Measurements from ENCODE around the gene TSPYL1. TPM values are rescaled to one million over a fixed set of nuclear protein-coding genes. Genes with fewer than 3 reads are reported as not detected.

TSPYL1 gene
- total RNA-seq, 1 experiment from 2014 or later: 70.3 TPM

- no peak for TF ChIP-seq ZBTB33 (IDR thresholded peaks at IDR 0.05; ENCODE audit: extremely low read depth, insufficient replicate concordance, low read length)
- no peak for TF ChIP-seq EGR1 (IDR thresholded peaks at IDR 0.05; ENCODE audit: low read depth)
- TF ChIP-seq SRF (IDR thresholded peaks at IDR 0.05; ENCODE audit: low read depth): no peak
- no peak for TF ChIP-seq POLR2AphosphoS5 (IDR thresholded peaks at IDR 0.05; ENCODE audit: low read depth, low read length)
Measured at GRCh38 chr6:116278854-116279231, 887 bp downstream of the TSPYL1 start (continued).

- ChIA-PET RAD21 (ENCODE audit: low non-redundant PET in 1 of 2, low total read pairs in 2 of 2, uncharacterized antibody in 2 of 2, unreplicated experiment in 2 of 2) (no interaction called here), CTCF (interaction anchor here (1.8 kb wide), 1 partner anchor 10 kb away, joined by 12 read pairs; no protein-coding TSS in a partner anchor)
- BruUV-seq (replicated peaks): no TSS peak
Measured at GRCh38 chr6:116278481-116278829, 1.3 kb downstream of the TSPYL1 start.

More at GRCh38 chr6:116278481-116278829, 1.3 kb downstream of the TSPYL1 start:
- POLR2A ChIA-PET: no interaction called here
- ATAC-seq (no peak), DNase-seq (ENCODE audit: low read depth, low spot score) (no peak)
- no peak for TF ChIP-seq CEBPB (IDR thresholded peaks at IDR 0.05; ENCODE audit: low read depth)
- TF ChIP-seq RAD21 (IDR thresholded peaks at IDR 0.05; ENCODE audit: low read depth): no peak
- no peak for TF ChIP-seq SRF (IDR thresholded peaks at IDR 0.05; ENCODE audit: low read depth)
- no peak for TF ChIP-seq ELF1 (IDR thresholded peaks at IDR 0.05; ENCODE audit: borderline replicate concordance, low read depth)
- TF ChIP-seq FOSL1 (IDR thresholded peaks at IDR 0.05; ENCODE audit: low read depth): no peak
- Histone ChIP-seq H3K36me3 (ENCODE audit: control insufficient read depth in 1 of 2, insufficient read depth in 2 of 2, low read length in 2 of 2) (peaks cover under 1 to 12% of the 10 kb centered on the region in 2 experiments; a peak in 2 of 4 replicates), H3K9me2 (ENCODE audit: insufficient read depth) (no peaks in the 10 kb centered on the region), H3K4me3 (replicated peaks in 1 of 2; ENCODE audit: low read depth in 1 of 2, low read length in 2 of 2) (peak overlapping the region; percentile 92 to 95), H3K27ac (ENCODE audit: low read depth, low read length) (0 out of 2 replicates have a peak overlapping the region, but pooled peaks have one; percentile 85), H3K9me3 (ENCODE audit: control insufficient read depth in 1 of 2, insufficient read depth in 1 of 2, low read depth in 1 of 2, low read length in 2 of 2) (no peaks in the 10 kb centered on the region), H2AFZ (ENCODE audit: low read depth, low read length, poor library complexity, severe bottlenecking) (no peak overlapping the region), H3K79me2 (ENCODE audit: insufficient read depth, low read length) (peaks cover 45% of the 10 kb centered on the region), H3K4me1 (ENCODE audit: control insufficient read depth in 1 of 2, insufficient read depth in 2 of 2, low read length in 2 of 2) (peaks cover 6 to 17% of the 10 kb centered on the region in 2 experiments), H4K20me1 (ENCODE audit: insufficient read depth) (no peaks in the 10 kb centered on the region), H3K9ac (ENCODE audit: low read length) (peak overlapping the region; percentile 93), H3K27me3 (ENCODE audit: insufficient read depth, low read length) (no peaks in the 10 kb centered on the region), H3K4me2 (ENCODE audit: low read length) (peak overlapping the region; percentile 88)
- intact Hi-C loops (cut with micrococcal nuclease): no loop called here
